ENCODE data around the gene PGPEP1. TPM values are rescaled to one million over a fixed set of nuclear protein-coding genes. Genes with fewer than 3 reads are reported as not detected.

Gene PGPEP1
- total RNA-seq, 1 experiment from 2014 or later = 25.6 TPM

GRCh38 chr19:18414504-18415177 is 74.2 kb downstream of the PGPEP1 start:
- Mint-ChIP-seq H3K4me3 (ENCODE audit: unreplicated experiment) (no peak overlapping the region), H3K27me3 (ENCODE audit: insufficient read depth, unreplicated experiment) (no peaks in the 10 kb centered on the region), H3K9me3 (ENCODE audit: unreplicated experiment) (no peaks in the 10 kb centered on the region), H3K36me3 (ENCODE audit: insufficient read depth, unreplicated experiment) (peaks cover 12% of the 10 kb centered on the region), H3K4me1 (ENCODE audit: low read depth, unreplicated experiment) (peaks cover 6% of the 10 kb centered on the region), H3K27ac (ENCODE audit: unreplicated experiment) (no peak overlapping the region)
- Histone ChIP-seq H3K4me3 (ENCODE audit: low read depth, low read length) (no peak overlapping the region), H3K27me3 (replicated peaks; ENCODE audit: control insufficient read depth, insufficient read depth, low read length) (no peaks in the 10 kb centered on the region), H3K4me1 (peaks cover 21% of the 10 kb centered on the region), H3K36me3 (ENCODE audit: control insufficient read depth, insufficient read depth, low read length) (no peaks in the 10 kb centered on the region), H3K9me3 (no peaks in the 10 kb centered on the region)
- CTCF ChIA-PET = interaction anchor here (0.6 to 1.3 kb wide), 3 partner anchors 13 to 86 kb away, joined by 3 to 11 read pairs (median 5); partner anchors contain the start of gene GDF15
- POLR2A ChIA-PET = interaction anchor here (0.5 to 1.3 kb wide), 3 partner anchors 29 to 140 kb away, joined by 3 to 14 read pairs (median 3); partner anchors contain the start of genes GDF15, IQCN and JUND
- no peak for DNase-seq
- TF ChIP-seq CTCF (IDR thresholded peaks at IDR 0.05; ENCODE audit: insufficient read depth in 1 of 2, low read depth in 1 of 2, low read length in 1 of 2, severe bottlenecking in 1 of 2, unreplicated experiment in 1 of 2) = no peak
- intact Hi-C loops (cut with micrococcal nuclease; ENCODE audit: unreplicated experiment) = no loop called here
- no TSS peak for BruUV-seq (replicated peaks)

GRCh38 chr19:18415178-18415867 is 74.9 kb downstream of the PGPEP1 start:
- no peak for DNase-seq
- peak overlapping the region; percentile 34 for H3K27ac Mint-ChIP-seq (ENCODE audit: unreplicated experiment)
- peak overlapping the region; percentile 19 for H3K4me3 Mint-ChIP-seq (ENCODE audit: unreplicated experiment)
- peaks cover 16% of the 10 kb centered on the region for H3K36me3 Mint-ChIP-seq (ENCODE audit: insufficient read depth, unreplicated experiment)
- intact Hi-C loops (cut with micrococcal nuclease; ENCODE audit: unreplicated experiment) = no loop called here
- no peaks in the 10 kb centered on the region for H3K9me3 ChIP-seq
- no peak overlapping the region for H3K4me3 ChIP-seq (ENCODE audit: low read depth, low read length)
- POLR2A ChIA-PET = no interaction called here
- no peaks in the 10 kb centered on the region for H3K27me3 ChIP-seq (replicated peaks; ENCODE audit: control insufficient read depth, insufficient read depth, low read length)
- H3K9me3 Mint-ChIP-seq (ENCODE audit: unreplicated experiment) = no peaks in the 10 kb centered on the region
- H3K4me1 Mint-ChIP-seq (ENCODE audit: low read depth, unreplicated experiment) = peaks cover 3% of the 10 kb centered on the region
- no peaks in the 10 kb centered on the region for H3K36me3 ChIP-seq (ENCODE audit: control insufficient read depth, insufficient read depth, low read length)
- CTCF ChIA-PET = interaction anchor here (0.6 to 1.0 kb wide), 2 partner anchors 14 to 30 kb away, joined by 3 to 5 read pairs; partner anchors contain the start of gene GDF15
- no TSS peak for BruUV-seq (replicated peaks)
- H3K27me3 Mint-ChIP-seq (ENCODE audit: insufficient read depth, unreplicated experiment) = no peaks in the 10 kb centered on the region
- TF ChIP-seq CTCF (IDR thresholded peaks at IDR 0.05; ENCODE audit: insufficient read depth in 1 of 2, low read depth in 1 of 2, low read length in 1 of 2, severe bottlenecking in 1 of 2, unreplicated experiment in 1 of 2) = no peak
- peaks cover 23% of the 10 kb centered on the region for H3K4me1 ChIP-seq

- no peak for TF ChIP-seq CTCF (IDR thresholded peaks at IDR 0.05; ENCODE audit: insufficient read depth in 1 of 2, low read depth in 1 of 2, low read length in 1 of 2, severe bottlenecking in 1 of 2, unreplicated experiment in 1 of 2)
- intact Hi-C loops (cut with micrococcal nuclease; ENCODE audit: unreplicated experiment) = no loop called here
- no peaks in the 10 kb centered on the region for H3K4me1 Mint-ChIP-seq (ENCODE audit: low read depth, unreplicated experiment)
- no peaks in the 10 kb centered on the region for H3K36me3 ChIP-seq (ENCODE audit: control insufficient read depth, insufficient read depth, low read length)
- H3K9me3 Mint-ChIP-seq (ENCODE audit: unreplicated experiment) = no peaks in the 10 kb centered on the region
- no TSS peak for BruUV-seq (replicated peaks)
- ChIA-PET CTCF (interaction anchor here (0.7 to 1.8 kb wide), 8 partner anchors 15 to 139 kb away, joined by 3 to 11 read pairs (median 4); partner anchors contain the start of gene GDF15), POLR2A (interaction anchor here (0.5 to 4.0 kb wide), 9 partner anchors 15 to 192 kb away, joined by 3 to 32 read pairs (median 4); partner anchors contain the start of genes JUND and LSM4)
- peak; percentile 87 to 88 for DNase-seq
- H3K27me3 ChIP-seq (replicated peaks; ENCODE audit: control insufficient read depth, insufficient read depth, low read length) = no peaks in the 10 kb centered on the region
- peaks cover 33% of the 10 kb centered on the region for H3K4me1 ChIP-seq
- no peaks in the 10 kb centered on the region for H3K27me3 Mint-ChIP-seq (ENCODE audit: insufficient read depth, unreplicated experiment)
- peaks cover 18% of the 10 kb centered on the region for H3K36me3 Mint-ChIP-seq (ENCODE audit: insufficient read depth, unreplicated experiment)
- peak overlapping the region; percentile 89 for H3K4me3 Mint-ChIP-seq (ENCODE audit: unreplicated experiment)
- H3K9me3 ChIP-seq = no peaks in the 10 kb centered on the region
- peak overlapping the region; percentile 91 for H3K27ac Mint-ChIP-seq (ENCODE audit: unreplicated experiment)
- H3K4me3 ChIP-seq (ENCODE audit: low read depth, low read length) = peak overlapping the region; percentile 57
Observed at GRCh38 chr19:18416778-18417249, 76.4 kb downstream of the PGPEP1 start.

Measured in Caco-2 (cell line).